ENCODE data around the gene KCNK4. TPM values are rescaled to one million over a fixed set of nuclear protein-coding genes. Genes with fewer than 3 reads are reported as not detected.

The KCNK4 gene
- total and polyA plus RNA-seq, 2 donors (not counting 3 experiments of a cell fraction or from before 2014, with no cell fraction given) = 0.06 to 0.44 TPM

DNA sequence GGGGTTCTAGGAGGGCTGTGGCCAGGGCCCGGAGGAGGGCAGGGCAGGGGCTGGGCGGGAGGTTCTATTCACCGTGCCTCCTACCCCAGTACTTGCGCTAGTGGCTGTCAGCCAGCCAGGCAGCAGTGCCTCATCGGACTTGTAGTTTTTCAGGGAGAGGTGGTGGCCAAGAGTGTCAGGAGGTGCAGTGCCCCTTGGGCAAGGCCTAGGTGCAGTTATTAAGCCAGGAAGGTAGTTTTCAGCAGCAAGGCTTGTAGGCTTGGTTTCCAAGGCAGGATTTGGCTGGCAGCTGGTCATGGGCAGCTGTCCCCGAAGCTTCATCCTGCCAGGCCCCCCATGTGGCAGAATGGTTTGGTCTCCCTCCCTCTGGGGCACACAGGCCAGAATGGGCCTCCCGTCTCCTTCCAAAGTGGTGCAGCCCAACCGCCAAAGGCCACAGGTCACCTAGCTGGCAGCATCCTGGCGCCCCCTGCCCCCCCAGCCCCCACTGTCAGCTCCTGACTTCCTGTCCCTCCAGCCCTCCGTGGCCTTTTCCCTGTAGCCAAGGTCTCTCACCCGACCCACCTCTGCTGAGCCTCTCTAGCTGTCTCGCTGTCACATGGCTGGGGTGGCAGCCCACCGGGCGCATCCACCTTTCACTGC lies 57.4 kb downstream of the KCNK4 start:
- Histone ChIP-seq H3K9me3 (replicated peaks; ENCODE audit: control insufficient read depth, insufficient read depth, low read length) (no peaks in the 10 kb centered on the region), H3K9ac (replicated peaks; ENCODE audit: extremely low read depth, insufficient read depth, low read length) (no peak overlapping the region), H3K4me2 (ENCODE audit: insufficient read depth, low read length) (no peak overlapping the region), H3K79me2 (ENCODE audit: control insufficient read depth, insufficient read depth, low read length) (no peaks in the 10 kb centered on the region), H3K4me1 (ENCODE audit: control insufficient read depth, extremely low read depth, insufficient read depth, low read length) (no peaks in the 10 kb centered on the region), H3K4me3 (replicated peaks in 1 of 3; ENCODE audit: insufficient read depth in 1 of 3, low read depth in 1 of 3, low read length in 3 of 3) (no peak overlapping the region), H3K9me1 (replicated peaks; ENCODE audit: control insufficient read depth, extremely low read depth, insufficient read depth, low read length) (no peaks in the 10 kb centered on the region), H3K27me3 (ENCODE audit: control insufficient read depth in 2 of 2, insufficient read depth in 2 of 2, low read length in 2 of 2) (no peaks in the 10 kb centered on the region), H2AFZ (ENCODE audit: low read depth, low read length) (no peak overlapping the region), H3K36me3 (ENCODE audit: control insufficient read depth in 2 of 2, extremely low read depth in 1 of 2, insufficient read depth in 2 of 2, low read length in 2 of 2) (no peaks in the 10 kb centered on the region), H3K27ac (ENCODE audit: insufficient read depth, low read depth, low read length) (no peak overlapping the region), H4K20me1 (replicated peaks; ENCODE audit: control insufficient read depth, extremely low read depth, insufficient read depth, low read length) (no peaks in the 10 kb centered on the region)
- BruUV-seq (replicated peaks) = no TSS peak
- intact Hi-C loops (cut with micrococcal nuclease) (no loop called here), dilution Hi-C loops (cut with MboI; ENCODE audit: extremely low pct_ligation_motif_present, low sequenced_read_pairs) (no loop called here)
- no peak for FAIRE-seq
- CTCF ChIA-PET = interaction anchor here (0.7 to 1.5 kb wide), 2 partner anchors 17 to 31 kb away, joined by 4 to 7 read pairs; partner anchors contain the start of gene PRDX5
- TF ChIP-seq, protein P1, sequence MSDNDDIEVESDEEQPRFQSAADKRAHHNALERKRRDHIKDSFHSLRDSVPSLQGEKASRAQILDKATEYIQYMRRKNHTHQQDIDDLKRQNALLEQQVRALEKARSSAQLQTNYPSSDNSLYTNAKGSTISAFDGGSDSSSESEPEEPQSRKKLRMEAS (IDR thresholded peaks at IDR 0.05; ENCODE audit: insufficient read depth, insufficient read length) = no peak
- no peak for TF ChIP-seq POLR2A (IDR thresholded peaks at IDR 0.05; ENCODE audit: low read depth, low read length)
- TF ChIP-seq GATA2 (IDR thresholded peaks at IDR 0.05; ENCODE audit: insufficient read depth, insufficient read length, low read depth, low read length) = no peak
- no peak for TF ChIP-seq MYC (IDR thresholded peaks at IDR 0.05; ENCODE audit: low read depth, low read length)
- TF ChIP-seq EZH2 (IDR thresholded peaks at IDR 0.05; ENCODE audit: borderline replicate concordance, low read depth, low read length, severe bottlenecking) = no peak
- no peak for TF ChIP-seq POLR2AphosphoS5 (IDR thresholded peaks at IDR 0.05; ENCODE audit: insufficient read depth, low read depth, low read length)
- TF ChIP-seq CTCF (IDR thresholded peaks at IDR 0.05; ENCODE audit: extremely low read depth in 1 of 2, insufficient read depth in 1 of 2, low read depth in 1 of 2, low read length in 2 of 2) = no peak
- TF ChIP-seq FOS (IDR thresholded peaks at IDR 0.05; ENCODE audit: borderline replicate concordance, insufficient read depth, low read length) = no peak
- TF ChIP-seq JUN (IDR thresholded peaks at IDR 0.05; ENCODE audit: borderline replicate concordance, insufficient read depth, insufficient read length, low read depth) = no peak
- no peak for DNase-seq (ENCODE audit: low read depth, low spot score)
- POLR2A ChIA-PET = no interaction called here

All from endothelial cell of umbilical vein (primary cell).